HG03025 (cell line): ENCODE data around the gene CCT3.
"Not testable (repeated sequence)": the region's sequence is repeated elsewhere in the genome, so short reads cannot be mapped to it uniquely, and the experiment has no call there.

Experiments used
- ATAC-seq: cut with Tn5 transposase; IDR thresholded peaks from one replicate; pipeline ENCODE4 v1.9.1; 2021; ENCODE audit warnings: mild to moderate bottlenecking, moderate library complexity; ENCODE audit not compliant: unreplicated experiment, low FRiP score

CCT3 gene

GRCh38 chr1:156338180-156338976 is at the start of gene CCT3, which contains the start of gene TSACC:
TSS of gene CCT3 (minus strand) at chr1:156338292. CDS start at chr1:156338184, 108 bp downstream.
TSS of gene TSACC (plus strand) at chr1:156338526. CDS start at chr1:156339758, 1,232 bp downstream.
- peak; percentile 86 for ATAC-seq

GRCh38 chr1:156387870-156388173 is 49.7 kb upstream of the CCT3 start:
- ATAC-seq, result no peak

GRCh38 chr1:156386949-156387869 is 49.1 kb upstream of the CCT3 start:
- ATAC-seq, result no peak

- ATAC-seq, result no peak
Measured at GRCh38 chr1:156386134-156386901, 48.2 kb upstream of the CCT3 start.

- no peak for ATAC-seq
Measured at GRCh38 chr1:156385534-156386031, 47.5 kb upstream of the CCT3 start.

- ATAC-seq, result no peak
Measured at GRCh38 chr1:156384658-156385057, 46.6 kb upstream of the CCT3 start.

- no peak for ATAC-seq
Measured at GRCh38 chr1:156384007-156384406, 45.9 kb upstream of the CCT3 start.

- ATAC-seq, result no peak
Measured at GRCh38 chr1:156383023-156383422, 44.9 kb upstream of the CCT3 start.

GRCh38 chr1:156382561-156382960 is 44.5 kb upstream of the CCT3 start:
- ATAC-seq, result no peak

GRCh38 chr1:156379420-156380165 is 41.5 kb upstream of the CCT3 start:
- no peak for ATAC-seq

- ATAC-seq, result no peak
Measured at GRCh38 chr1:156378557-156378956, 40.5 kb upstream of the CCT3 start.

GRCh38 chr1:156376958-156377919 is 39.1 kb upstream of the CCT3 start:
- ATAC-seq, result no peak

GRCh38 chr1:156376146-156376545 is 38.1 kb upstream of the CCT3 start:
- ATAC-seq, result no peak

- ATAC-seq, result no peak
Measured at GRCh38 chr1:156373546-156373945, 35.5 kb upstream of the CCT3 start.

- no peak for ATAC-seq
Measured at GRCh38 chr1:156372876-156373275, 34.8 kb upstream of the CCT3 start.

- ATAC-seq, result no peak
Measured at GRCh38 chr1:156372265-156372586, 34.1 kb upstream of the CCT3 start.

GRCh38 chr1:156371553-156372264 is 33.6 kb upstream of the CCT3 start:
- no peak for ATAC-seq

- ATAC-seq, result not testable (repeated sequence)
Measured at GRCh38 chr1:156369685-156370286, 31.7 kb upstream of the CCT3 start.
